A549 (cell line): Measurements from ENCODE around the gene CEP57L1. TPM values are rescaled to one million over a fixed set of nuclear protein-coding genes. Genes with fewer than 3 reads are reported as not detected.

ENCODE experiments used
- ATAC-seq, 2 experiments: fragments of 200-7000 bp in 1 of 2; fragments of >200 bp in 1 of 2; cut with Nextera tagmentation in 1 of 2; cut with Tn5 transposase in 1 of 2; 3 replicates each; pipeline versions ENCODE4 v1.8.0 to v1.9.1; 2018 to 2020; ENCODE audit warnings: mild to moderate bottlenecking in 1 of 2, moderate library complexity in 1 of 2
- CTCF ChIA-PET: fragments of 300-600 bp; sonication (Branson Sonifier 250); formaldehyde crosslinking; extraction: SDS; loops from one replicate; lab custom pipeline; 2021; ENCODE audit warnings: antibody characterized with exemption, inconsistent platforms; lab: Yijun Ruan, JAX
- POLR2A ChIA-PET: fragments of 350-600 bp; formaldehyde crosslinking; extraction: SDS; loops from one replicate; lab custom pipeline; 2021; ENCODE audit warnings: antibody characterized with exemption, inconsistent platforms; lab: Yijun Ruan, JAX
- DNase-seq, 2 experiments: peaks; one replicate each; pipeline versions ENCODE4 v3.0.0 to v3.0.0-alpha.2; 2011 to 2016; ENCODE audit warnings: low read depth in 1 of 2, low spot score in 1 of 2
- FAIRE-seq: peaks from 2 replicates; lab custom pipeline; 2011; peaks lifted over from hg19 to GRCh38; lab: Jason Lieb, UNC
- H3K27ac ChIP-seq, 2 experiments: fragments of >200 bp; sonication (Bioruptor Twin); formaldehyde crosslinking; 3 replicates each; pipeline ENCODE4 v1.5.1; 2016 to 2017
- H3K4me1 ChIP-seq: fragments of >200 bp; sonication (Bioruptor Twin); formaldehyde crosslinking; 3 replicates; pipeline ENCODE4 v1.6.1; 2016
- H3K4me2 ChIP-seq: fragments of >200 bp; sonication (Bioruptor Twin); formaldehyde crosslinking; 3 replicates; pipeline ENCODE4 v1.6.1; 2016
- H3K4me3 ChIP-seq: fragments of >200 bp; sonication (Bioruptor Twin); formaldehyde crosslinking; 3 replicates; pipeline ENCODE4 v1.5.1; 2016
- H3K9me3 ChIP-seq: fragments of >200 bp; sonication (Bioruptor Twin); formaldehyde crosslinking; 3 replicates; pipeline ENCODE4 v1.6.1; 2016
- BHLHE40 ChIP-seq: IDR thresholded peaks from 2 replicates; pipeline ENCODE4 v1.6.1; 2012; ENCODE audit warnings: low read depth, low read length, inconsistent platforms
- CBX2 ChIP-seq: fragments of 200-600 bp; sonication (generic); IDR thresholded peaks from 2 replicates; pipeline ENCODE4 v1.6.1; 2016; ENCODE audit warnings: low read depth, mild to moderate bottlenecking, borderline replicate concordance
- E2F6 ChIP-seq: IDR thresholded peaks from 2 replicates; pipeline ENCODE4 v1.6.1; 2012; ENCODE audit warnings: low read depth, borderline replicate concordance
- EHMT2 ChIP-seq: fragments of 200-600 bp; sonication (generic); IDR thresholded peaks from 2 replicates; pipeline ENCODE4 v1.6.1; 2016; ENCODE audit warnings: antibody characterized with exemption, low read depth, mild to moderate bottlenecking, moderate library complexity
- EP300 ChIP-seq, 2 experiments: fragments of >200 bp; sonication (Bioruptor Twin); formaldehyde crosslinking; IDR thresholded peaks; 2 replicates in 1 of 2; 3 replicates in 1 of 2; pipeline ENCODE4 v1.6.1; 2016 to 2017
- FOSB ChIP-seq: fragments of 250-450 bp; sonication (Bioruptor Pico); IDR thresholded peaks from 2 replicates; pipeline ENCODE4 v1.5.0; 2020; ENCODE audit warnings: mild to moderate bottlenecking, moderate library complexity
- FOSL2 ChIP-seq, 2 experiments: fragments of 450-650 bp in 1 of 2; fragments of >200 bp in 1 of 2; sonication (Bioruptor Twin) in 1 of 2; formaldehyde crosslinking; IDR thresholded peaks; 2 replicates each; pipeline versions ENCODE4 v1.5.0 to v1.6.1; 2016 to 2020; ENCODE audit warnings: mild to moderate bottlenecking in 1 of 2, moderate library complexity in 1 of 2
- GATA3 ChIP-seq: IDR thresholded peaks from 2 replicates; pipeline ENCODE4 v1.6.1; 2012; ENCODE audit warnings: borderline replicate concordance
- HOXB13 ChIP-seq: fragments of 250-450 bp; sonication (Bioruptor Pico); IDR thresholded peaks from 2 replicates; pipeline ENCODE4 v1.5.0; 2020; ENCODE audit warnings: low read depth, mild to moderate bottlenecking, moderate library complexity
- KDM5A ChIP-seq: fragments of 200-600 bp; sonication (generic); IDR thresholded peaks from 2 replicates; pipeline ENCODE4 v1.6.1; 2016; ENCODE audit warnings: antibody characterized with exemption, mild to moderate bottlenecking
- MAFK ChIP-seq: fragments of 450-650 bp; IDR thresholded peaks from 2 replicates; pipeline ENCODE4 v1.6.1; 2014; ENCODE audit not compliant: partially characterized antibody
- NPAS2 ChIP-seq: fragments of 250-450 bp; sonication (Bioruptor Pico); IDR thresholded peaks from 2 replicates; pipeline ENCODE4 v1.8.0; 2022; ENCODE audit warnings: mild to moderate bottlenecking, moderate library complexity, borderline replicate concordance
- NR3C1 ChIP-seq: fragments of >200 bp; sonication (Bioruptor Twin); formaldehyde crosslinking; IDR thresholded peaks from 3 replicates; pipeline ENCODE4 v1.6.1; 2017
- POLR2A ChIP-seq: IDR thresholded peaks from 2 replicates; pipeline ENCODE4 v1.6.1; 2012; ENCODE audit warnings: mild to moderate bottlenecking, low read length
- SREBF2 ChIP-seq: fragments of 450-650 bp; IDR thresholded peaks from 2 replicates; pipeline ENCODE4 v1.6.1; 2014; ENCODE audit warnings: mild to moderate bottlenecking, moderate library complexity
- TP53 ChIP-seq: fragments of 250-450 bp; sonication (Bioruptor Pico); IDR thresholded peaks from 2 replicates; pipeline ENCODE4 v1.5.0; 2021; ENCODE audit warnings: mild to moderate bottlenecking, moderate library complexity
- ZC3H11A ChIP-seq: fragments of 450-650 bp; IDR thresholded peaks from 2 replicates; pipeline ENCODE4 v1.6.1; 2014; ENCODE audit warnings: antibody characterized with exemption, mild to moderate bottlenecking
- ZFP36 ChIP-seq: fragments of 450-650 bp; IDR thresholded peaks from 2 replicates; pipeline ENCODE4 v1.6.1; 2014; ENCODE audit warnings: borderline replicate concordance; ENCODE audit not compliant: partially characterized antibody
- ZNF302 ChIP-seq: fragments of 250-450 bp; sonication (Bioruptor Pico); IDR thresholded peaks from 2 replicates; pipeline ENCODE4 v1.9.0; 2021; ENCODE audit warnings: inconsistent platforms, mild to moderate bottlenecking, moderate library complexity
- ZSCAN20 ChIP-seq: fragments of 250-450 bp; sonication (Bioruptor Pico); IDR thresholded peaks from 2 replicates; pipeline ENCODE4 v1.8.0; 2022; ENCODE audit warnings: mild to moderate bottlenecking, moderate library complexity
- WGBS: methylation state at CpG from one replicate; pipeline ENCODE4 v1.1.6; 2017; ENCODE audit errors: missing lambda C conversion rate; 5-methylcytosine and 5-hydroxymethylcytosine counted together
- polyA plus RNA-seq, 4 experiments: library from polyadenylated mRNA; depleted of rRNA in 3 of 4; stranded (reverse); fragments of >200 nt; fragmentation: RNase III in 1 of 4; extraction: RNeasy Plus Mini Kit Qiagen cat#74134 plus additional on column Dnase treatment in 1 of 4; gene quantifications; 2 replicates in 3 of 4; 3 replicates in 1 of 4; pipeline ENCODE4 v1.2.3, GENCODE V29; 2011 to 2017
- TF ChIP-seq, protein P1 (sequence below): fragments of >200 bp; sonication (Bioruptor Twin); formaldehyde crosslinking; IDR thresholded peaks from 2 replicates; pipeline ENCODE4 v1.6.1; 2016
- TF ChIP-seq, protein P2 (sequence below): fragments of 250-450 bp; sonication (Bioruptor Pico); IDR thresholded peaks from 2 replicates; pipeline ENCODE4 v1.5.0; 2020; ENCODE audit warnings: low read depth, mild to moderate bottlenecking, moderate library complexity
- TF ChIP-seq, protein P3 (sequence below): fragments of 450-650 bp; IDR thresholded peaks from 2 replicates; pipeline ENCODE4 v1.6.1; 2014; ENCODE audit warnings: antibody characterized with exemption

CEP57L1 gene
- polyA plus RNA-seq, 2 of the 4 experiments (the other 2 are of a cell fraction), result 8.9 to 20.5 TPM

GRCh38 chr6:109074133-109074415, 21.2 kb upstream of the CEP57L1 start:
- no peak for FAIRE-seq
- POLR2A ChIA-PET, result no interaction called here

DNA sequence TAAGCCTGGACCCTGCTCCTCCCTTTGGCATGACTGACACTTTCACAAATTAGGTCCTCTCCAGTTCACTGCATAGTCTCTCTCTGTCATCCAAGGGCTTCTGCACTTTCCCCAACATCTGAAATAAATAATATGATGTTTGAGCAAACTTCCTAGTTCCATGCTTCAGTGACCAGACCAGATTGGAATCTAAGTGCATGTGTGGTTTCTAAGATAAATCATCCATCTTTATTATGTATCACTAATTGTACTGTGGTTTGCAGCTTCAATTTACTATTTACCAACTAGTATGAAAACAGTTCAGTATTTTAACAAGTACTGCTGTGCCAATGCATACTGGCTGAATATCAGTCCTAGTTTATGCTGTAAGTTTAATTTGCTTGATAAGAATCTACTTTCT, 19.4 kb upstream of the CEP57L1 start:
- ChIA-PET CTCF (interaction anchor here (7.4 kb wide), 1 partner anchor 533 kb away, joined by 79 read pairs; no protein-coding TSS in a partner anchor), POLR2A (no interaction called here)
- ATAC-seq, result no peak
- no peak for FAIRE-seq
- Histone ChIP-seq H3K27ac (no peak overlapping the region), H3K4me3 (no peak overlapping the region), H3K4me2 (no peak overlapping the region), H3K4me1 (no peaks in the 10 kb centered on the region), H3K9me3 (no peaks in the 10 kb centered on the region)
- no peak for DNase-seq
- TF ChIP-seq KDM5A (no peak), ZNF302 (CRISPR knock-in tag) (no peak), NPAS2 (no peak), EHMT2 (no peak), TP53 (CRISPR knock-in tag) (no peak), HOXB13 (CRISPR knock-in tag) (no peak), MAFK (no peak), EP300 (IDR thresholded peaks at IDR 0.05) (no peak)
- TF ChIP-seq, protein P1, sequence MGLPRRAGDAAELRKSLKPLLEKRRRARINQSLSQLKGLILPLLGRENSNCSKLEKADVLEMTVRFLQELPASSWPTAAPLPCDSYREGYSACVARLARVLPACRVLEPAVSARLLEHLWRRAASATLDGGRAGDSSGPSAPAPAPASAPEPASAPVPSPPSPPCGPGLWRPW, result no peak

More at GRCh38 chr6:109074133-109074415, 21.2 kb upstream of the CEP57L1 start:
- DNase-seq, result no peak
- no peak overlapping the region for H3K4me3 ChIP-seq
- CTCF ChIA-PET, result interaction anchor here (0.7 to 7.4 kb wide), 13 partner anchors 7 to 555 kb away, joined by 3 to 79 read pairs (median 4); no protein-coding TSS in a partner anchor
- no peaks in the 10 kb centered on the region for H3K9me3 ChIP-seq
- TF ChIP-seq CBX2 (no peak), HOXB13 (CRISPR knock-in tag) (no peak), ZC3H11A (no peak), KDM5A (no peak)
- no peak for ATAC-seq
- H3K27ac ChIP-seq, result no peak overlapping the region
- H3K4me2 ChIP-seq, result no peak overlapping the region
- no peaks in the 10 kb centered on the region for H3K4me1 ChIP-seq

DNA sequence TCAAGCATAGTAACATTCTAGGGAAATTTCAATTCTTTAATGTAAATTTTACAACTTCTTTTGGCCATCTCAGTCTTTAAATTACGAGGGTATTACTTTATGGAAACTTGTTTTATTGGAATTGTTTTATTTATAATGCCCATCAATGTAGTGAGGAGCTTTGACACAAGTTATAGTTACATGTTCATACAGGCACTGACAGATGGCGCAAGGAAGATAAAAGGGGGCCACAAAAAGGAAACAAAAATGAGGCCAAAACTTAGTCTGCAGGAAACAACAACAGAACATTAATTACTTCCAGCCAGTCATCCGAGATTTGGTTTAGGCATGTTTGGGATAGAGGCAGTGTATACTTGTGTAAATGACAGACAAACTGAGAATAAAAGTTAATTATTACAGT, 18.9 kb upstream of the CEP57L1 start:
- no peak overlapping the region for H3K27ac ChIP-seq
- no peak overlapping the region for H3K4me2 ChIP-seq
- ChIA-PET CTCF (interaction anchor here (7.4 kb wide), 1 partner anchor 533 kb away, joined by 79 read pairs; no protein-coding TSS in a partner anchor), POLR2A (no interaction called here)
- no peak for TF ChIP-seq ZFP36
- TF ChIP-seq, protein P2, sequence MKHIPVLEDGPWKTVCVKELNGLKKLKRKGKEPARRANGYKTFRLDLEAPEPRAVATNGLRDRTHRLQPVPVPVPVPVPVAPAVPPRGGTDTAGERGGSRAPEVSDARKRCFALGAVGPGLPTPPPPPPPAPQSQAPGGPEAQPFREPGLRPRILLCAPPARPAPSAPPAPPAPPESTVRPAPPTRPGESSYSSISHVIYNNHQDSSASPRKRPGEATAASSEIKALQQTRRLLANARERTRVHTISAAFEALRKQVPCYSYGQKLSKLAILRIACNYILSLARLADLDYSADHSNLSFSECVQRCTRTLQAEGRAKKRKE (CRISPR knock-in tag), result no peak
- no peak for TF ChIP-seq FOSL2 (IDR thresholded peaks at IDR 0.05)
- TF ChIP-seq FOSL2 (CRISPR knock-in tag; IDR thresholded peaks at IDR 0.05), result no peak
- no peak for TF ChIP-seq KDM5A
- TF ChIP-seq E2F6, result no peak
- no peak for TF ChIP-seq BHLHE40
- TF ChIP-seq TP53 (CRISPR knock-in tag), result no peak
- TF ChIP-seq NR3C1, result no peak
- TF ChIP-seq GATA3, result no peak
- TF ChIP-seq, protein P3, sequence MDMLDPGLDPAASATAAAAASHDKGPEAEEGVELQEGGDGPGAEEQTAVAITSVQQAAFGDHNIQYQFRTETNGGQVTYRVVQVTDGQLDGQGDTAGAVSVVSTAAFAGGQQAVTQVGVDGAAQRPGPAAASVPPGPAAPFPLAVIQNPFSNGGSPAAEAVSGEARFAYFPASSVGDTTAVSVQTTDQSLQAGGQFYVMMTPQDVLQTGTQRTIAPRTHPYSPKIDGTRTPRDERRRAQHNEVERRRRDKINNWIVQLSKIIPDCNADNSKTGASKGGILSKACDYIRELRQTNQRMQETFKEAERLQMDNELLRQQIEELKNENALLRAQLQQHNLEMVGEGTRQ, result no peak
- no peak for TF ChIP-seq FOSB (CRISPR knock-in tag)
- no peak for TF ChIP-seq ZSCAN20
- TF ChIP-seq POLR2A, result no peak
- no peak for TF ChIP-seq SREBF2
- no peaks in the 10 kb centered on the region for H3K4me1 ChIP-seq
- no peak for ATAC-seq
- 59% methylated on average over 3 of the region's 3 CpGs for WGBS
- DNase-seq, result no peak
- H3K9me3 ChIP-seq, result no peaks in the 10 kb centered on the region
- FAIRE-seq, result no peak
- H3K4me3 ChIP-seq, result no peak overlapping the region
